GM20000 (cell line): ENCODE results near the gene BTBD6.

Experiments used
- DNase-seq: peaks from one replicate; pipeline ENCODE4 v3.0.0; 2012; ENCODE audit warnings: low spot score
- CTCF ChIP-seq: IDR thresholded peaks from 2 replicates; pipeline ENCODE4 v1.5.1; 2012; ENCODE audit warnings: mild to moderate bottlenecking, control low read depth; ENCODE audit errors: extremely low read depth, missing control alignments

The BTBD6 gene

DNA sequence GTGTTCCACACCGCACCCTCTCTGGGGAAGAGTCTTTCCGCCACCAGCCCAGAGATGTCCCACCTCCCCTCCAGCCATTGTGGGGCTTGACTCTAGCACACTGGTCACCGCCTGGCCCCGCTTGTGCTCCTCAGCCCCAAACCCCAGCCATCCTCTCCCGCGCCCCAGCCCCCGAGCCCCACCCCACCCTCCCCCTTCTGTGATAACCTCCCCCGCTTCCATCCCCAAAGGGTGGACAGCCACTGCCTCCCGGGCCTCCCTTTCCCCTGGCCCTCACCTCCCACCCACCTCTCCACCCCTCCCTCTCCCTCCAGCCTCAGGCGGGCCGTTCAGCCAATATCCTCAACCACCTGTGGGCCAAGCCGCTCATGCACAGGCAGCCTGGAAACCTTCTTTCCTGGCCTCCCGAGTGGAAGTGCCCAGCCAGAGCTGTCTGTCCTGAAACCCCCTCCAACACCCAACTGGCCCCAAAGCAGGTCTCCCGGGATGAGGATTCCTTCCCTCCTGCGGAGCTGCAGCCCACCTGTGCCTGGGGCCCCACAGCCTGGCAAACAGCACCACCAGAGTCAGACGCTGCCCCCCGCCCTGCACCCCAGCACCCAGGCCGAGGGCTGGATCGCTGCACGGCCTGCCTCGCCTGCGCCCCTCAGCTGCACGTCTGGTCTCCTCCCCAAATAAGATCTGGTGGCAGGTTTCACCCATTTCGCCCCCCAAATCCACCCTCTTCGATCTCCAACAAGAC, 40.2 kb upstream of the BTBD6 start:
- TF ChIP-seq CTCF = no peak
- no peak for DNase-seq

DNA sequence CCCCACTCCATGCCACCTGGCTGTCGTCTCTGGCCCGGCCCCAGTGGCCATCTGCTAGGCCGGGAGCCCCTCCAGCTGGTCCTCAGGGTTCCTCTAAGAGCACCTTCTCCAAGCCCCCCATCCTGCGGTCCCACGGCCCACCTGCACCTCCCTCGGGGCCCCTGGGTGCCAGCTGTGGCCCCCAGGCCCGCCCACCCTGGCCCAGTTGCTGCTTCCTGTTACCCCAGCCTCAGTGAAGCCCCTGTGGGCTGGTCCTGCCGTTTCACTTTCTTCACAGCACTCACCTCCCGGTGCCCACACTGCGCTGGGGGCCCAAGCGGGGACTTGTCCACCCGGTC, 39.6 kb upstream of the BTBD6 start:
- TF ChIP-seq CTCF = no peak
- no peak for DNase-seq

GRCh38 chr14:105209091-105209490, 39.2 kb upstream of the BTBD6 start:
- DNase-seq = no peak
- no peak for TF ChIP-seq CTCF

DNA sequence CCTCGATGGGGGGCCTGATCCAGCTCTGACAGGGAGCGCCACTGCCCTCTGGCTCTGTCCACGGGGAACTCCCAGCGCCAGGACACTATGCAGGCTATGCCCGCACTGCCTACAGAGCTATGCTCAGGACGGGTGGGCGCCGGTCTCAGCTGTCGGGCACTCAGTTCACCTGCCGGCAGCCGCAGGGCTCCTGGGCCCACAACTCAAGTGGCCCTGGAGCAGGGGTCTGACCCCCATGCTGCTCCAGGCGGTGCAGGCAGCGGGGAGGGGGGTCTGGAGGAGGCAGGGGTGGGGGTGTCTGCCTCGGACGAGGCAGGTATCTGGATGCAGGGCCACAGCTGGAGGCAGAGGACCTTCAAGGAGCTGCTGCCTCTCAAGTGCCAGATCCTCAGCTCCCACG, 38.7 kb upstream of the BTBD6 start:
- DNase-seq = no peak
- TF ChIP-seq CTCF = no peak

DNA sequence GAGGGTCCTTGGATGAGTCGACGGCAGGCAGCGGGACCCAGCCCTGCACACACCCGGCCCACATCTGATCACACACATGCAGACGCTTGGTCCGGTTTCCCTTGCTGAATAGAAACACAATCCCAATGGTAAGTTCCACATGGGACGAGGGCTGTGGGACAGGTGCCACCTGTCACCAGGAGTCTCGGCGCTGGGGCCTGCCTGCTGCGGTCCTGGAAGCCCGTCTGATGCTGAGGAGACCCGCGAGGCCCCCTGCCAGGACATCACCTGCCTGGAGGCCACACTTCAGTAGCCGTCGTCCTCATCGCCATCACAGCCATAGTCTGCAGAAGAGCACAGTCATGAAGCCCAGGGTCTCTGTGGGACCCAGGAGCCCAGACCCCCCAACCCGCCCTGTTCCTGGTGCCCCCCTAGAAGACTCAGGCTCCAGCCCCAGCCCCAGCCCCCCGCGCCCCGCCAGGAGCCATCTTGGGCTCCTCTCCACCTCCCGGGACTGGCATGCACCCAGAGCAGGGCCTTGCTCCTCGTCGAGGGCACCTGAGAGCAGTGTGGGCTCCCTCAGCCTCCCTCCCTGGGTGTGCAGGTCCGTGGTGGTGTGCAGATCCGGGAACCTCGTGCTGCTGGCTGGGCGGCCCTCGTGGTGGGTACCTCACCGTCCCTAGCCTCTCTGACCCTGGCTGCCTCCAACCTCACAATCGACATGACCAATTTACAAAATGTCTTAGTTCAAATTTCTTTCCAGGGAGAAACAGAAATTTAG, 37.9 kb upstream of the BTBD6 start:
- no peak for DNase-seq
- no peak for TF ChIP-seq CTCF

GRCh38 chr14:105211086-105211757, 37.1 kb upstream of the BTBD6 start:
- no peak for TF ChIP-seq CTCF

DNA sequence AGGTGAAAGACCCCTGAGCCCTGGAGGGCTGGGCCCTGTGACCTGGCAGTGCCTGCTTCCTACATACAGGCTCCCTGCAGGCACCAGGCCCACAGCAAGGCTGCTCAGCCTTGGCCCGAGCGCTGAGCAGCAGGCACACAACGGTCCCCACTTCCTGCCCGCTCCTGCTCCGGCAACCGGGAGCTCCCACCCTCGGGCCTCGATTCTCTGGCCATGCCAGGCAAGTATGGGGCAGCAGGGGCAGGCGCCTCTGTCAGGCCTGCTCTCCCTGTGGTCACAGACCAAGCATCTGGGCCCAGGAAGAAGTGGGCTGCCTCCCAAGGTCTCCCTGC, 36.6 kb upstream of the BTBD6 start:
- no peak for TF ChIP-seq CTCF
- DNase-seq = no peak

More at GRCh38 chr14:105211086-105211757, 37.1 kb upstream of the BTBD6 start:
- no peak for DNase-seq
